NCI-H2227 (cell line): Measurements from ENCODE around the gene MAPK10.

Experiments used
- DNase-seq: peaks from one replicate; lab custom pipeline; 2025; ENCODE audit not compliant: unreplicated experiment; lab: John Stamatoyannopoulos, UW

Gene MAPK10

GRCh38 chr4:85942107-85942506, 417.7 kb downstream of the MAPK10 start:
- no peak for DNase-seq

- DNase-seq, result no peak
Measured at GRCh38 chr4:85940151-85940550, 419.7 kb downstream of the MAPK10 start.
